GM18507 (cell line): ENCODE results near the gene DNAH6.

Source experiments
- DNase-seq: peaks from one replicate; pipeline ENCODE4 v3.0.0; 2011; ENCODE audit warnings: low read depth; ENCODE audit not compliant: insufficient read length; ENCODE audit errors: extremely low spot score
- FAIRE-seq: peaks from 2 replicates; lab custom pipeline; 2011; peaks lifted over from hg19 to GRCh38; lab: Jason Lieb, UNC

The DNAH6 gene

GRCh38 chr2:84579661-84580060 is 63.4 kb downstream of the DNAH6 start:
- DNase-seq (no peak), FAIRE-seq (no peak)

DNA sequence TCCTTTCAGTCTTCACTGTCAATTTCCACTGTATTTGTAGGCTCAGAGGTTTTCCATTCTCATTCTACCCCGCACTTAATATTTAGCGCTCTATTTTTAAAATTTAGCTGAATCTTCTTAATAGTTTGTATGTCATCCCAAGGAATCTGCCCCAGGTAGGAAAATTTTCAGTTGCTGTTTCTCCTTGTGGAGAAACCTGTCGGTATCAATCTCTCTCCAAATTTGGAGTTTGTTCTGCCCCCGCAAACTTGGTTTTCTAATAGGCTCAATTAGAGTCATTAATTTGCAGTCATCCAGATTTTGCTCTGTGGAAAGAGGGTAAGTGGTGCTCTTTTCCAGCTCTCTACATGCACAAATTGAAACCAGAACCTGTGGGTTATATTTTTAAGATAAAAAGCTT is 87.6 kb downstream of the DNAH6 start:
- DNase-seq (no peak), FAIRE-seq (no peak)

GRCh38 chr2:84613082-84613481 is 96.8 kb downstream of the DNAH6 start:
- FAIRE-seq (no peak), DNase-seq (no peak)

DNA sequence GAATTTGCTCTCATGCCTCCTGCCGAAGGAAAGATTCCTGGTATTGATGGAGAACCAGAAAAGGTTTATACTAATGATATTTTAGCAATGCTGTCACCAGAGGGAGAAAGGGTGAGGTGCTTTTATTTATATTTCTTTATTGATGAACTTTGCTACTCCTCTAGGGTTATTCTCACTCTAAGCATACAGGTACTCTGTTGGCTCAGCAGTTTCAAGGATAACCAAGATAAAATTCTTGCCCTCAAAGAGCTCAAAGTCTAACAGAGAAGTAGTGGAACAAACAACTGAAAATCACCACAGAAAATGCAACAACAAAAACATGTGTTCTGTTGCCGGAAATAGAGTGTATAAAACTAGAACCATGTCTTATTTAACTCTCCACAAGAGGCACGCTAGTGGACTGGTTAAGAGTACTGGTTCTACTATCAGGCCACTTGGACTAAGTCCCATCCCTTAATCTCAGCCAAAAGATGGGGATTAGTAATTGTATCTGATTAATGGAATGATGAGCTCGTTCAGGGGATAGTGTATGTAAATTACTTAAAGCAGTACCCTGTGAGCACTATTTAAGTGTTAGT is 103.6 kb downstream of the DNAH6 start:
- DNase-seq (no peak), FAIRE-seq (no peak)

DNA sequence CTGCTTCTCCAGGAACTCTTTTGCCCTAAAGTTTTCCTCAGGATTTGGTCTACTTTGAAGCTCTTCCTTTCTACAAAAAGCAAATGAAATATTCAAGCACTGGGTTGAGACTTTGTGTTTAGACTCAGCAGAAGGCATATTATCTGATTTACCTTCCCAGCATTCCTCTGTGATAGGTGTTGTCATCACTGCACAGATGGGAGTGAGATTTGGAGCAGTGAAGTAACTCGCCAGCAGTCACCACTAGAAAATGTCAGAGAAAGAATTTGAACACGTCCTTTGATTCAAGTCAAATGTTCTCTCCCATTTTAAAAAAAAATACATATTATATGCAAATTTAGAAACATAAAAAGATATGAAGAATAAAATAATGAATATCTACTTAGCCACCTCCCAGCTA is 112.2 kb downstream of the DNAH6 start:
- DNase-seq (no peak), FAIRE-seq (no peak)

GRCh38 chr2:84629550-84629949 is 113.3 kb downstream of the DNAH6 start:
- DNase-seq = no peak
- no peak for FAIRE-seq

GRCh38 chr2:84631047-84631446 is 114.7 kb downstream of the DNAH6 start:
- FAIRE-seq (no peak), DNase-seq (peak; percentile 15)

GRCh38 chr2:84631985-84632384 is 115.7 kb downstream of the DNAH6 start:
- DNase-seq (no peak), FAIRE-seq (no peak)

- FAIRE-seq = no peak
- no peak for DNase-seq
These were observed 120.0 kb downstream of the DNAH6 start for GRCh38 chr2:84636080-84636971.

DNA sequence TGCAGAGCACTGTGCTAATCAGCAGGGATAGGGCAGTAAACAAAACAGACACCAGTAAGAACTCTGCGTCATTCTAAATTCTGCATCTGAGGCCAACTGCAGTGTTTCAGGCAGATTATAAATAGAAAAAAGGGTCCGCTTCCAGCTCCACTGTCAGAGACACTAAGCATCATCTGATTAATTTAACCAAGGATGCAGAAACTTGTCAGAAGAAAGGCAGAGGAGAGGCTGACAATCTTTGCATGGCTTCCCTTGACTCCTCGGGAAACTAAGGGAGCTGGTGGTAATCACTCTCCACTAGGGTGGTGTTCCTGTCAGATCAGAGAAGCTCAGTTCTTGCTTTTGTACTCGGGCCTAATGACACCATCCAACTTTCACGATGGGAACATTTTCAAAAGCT is 123.5 kb downstream of the DNAH6 start:
- FAIRE-seq (no peak), DNase-seq (no peak)

GRCh38 chr2:84640411-84640810 is 124.1 kb downstream of the DNAH6 start:
- DNase-seq = no peak
- no peak for FAIRE-seq

DNA sequence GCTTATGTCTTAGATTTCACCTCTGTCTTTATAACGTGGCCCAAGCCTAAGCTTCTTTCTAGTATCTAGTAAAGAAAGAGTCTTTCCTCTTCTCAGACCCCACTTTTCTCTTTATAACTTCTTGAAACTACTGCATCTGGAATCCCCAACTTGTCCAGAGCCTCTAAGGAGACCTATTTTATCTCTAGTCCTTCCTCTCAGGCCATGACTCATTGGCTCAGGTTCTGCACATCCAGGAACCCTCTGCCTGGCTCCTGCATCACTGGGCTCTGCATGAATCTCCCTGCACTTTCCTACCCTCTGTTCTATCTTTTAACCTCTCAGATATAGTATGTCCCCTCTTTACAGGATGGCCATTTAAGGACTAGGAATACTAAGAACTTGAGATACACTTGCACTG is 124.7 kb downstream of the DNAH6 start:
- FAIRE-seq (no peak), DNase-seq (no peak)

DNA sequence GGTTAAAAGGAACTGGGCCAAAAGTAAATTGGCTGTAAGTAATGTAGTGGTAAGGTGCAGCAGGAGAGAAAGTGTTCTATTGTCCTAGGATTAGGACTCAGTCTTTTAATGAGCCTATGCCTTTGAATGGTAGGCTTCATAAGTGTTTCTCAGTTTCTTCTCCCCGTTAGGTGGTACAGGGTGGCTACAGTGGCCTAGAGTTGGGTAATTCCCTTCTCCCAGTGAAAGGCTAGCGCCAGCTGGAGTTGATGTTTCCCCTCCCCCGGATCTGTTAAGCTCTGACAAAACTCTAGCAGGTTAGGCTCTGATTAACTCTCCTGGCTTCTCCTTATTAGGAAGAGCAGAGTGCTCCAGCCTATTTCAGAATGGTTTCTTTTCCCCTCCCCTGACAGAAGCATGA is 127.7 kb downstream of the DNAH6 start:
- DNase-seq (no peak), FAIRE-seq (no peak)

GRCh38 chr2:84646514-84646913 is 130.2 kb downstream of the DNAH6 start:
- DNase-seq (no peak), FAIRE-seq (no peak)

GRCh38 chr2:84647267-84647666 is 131.0 kb downstream of the DNAH6 start:
- no peak for DNase-seq
- no peak for FAIRE-seq

DNA sequence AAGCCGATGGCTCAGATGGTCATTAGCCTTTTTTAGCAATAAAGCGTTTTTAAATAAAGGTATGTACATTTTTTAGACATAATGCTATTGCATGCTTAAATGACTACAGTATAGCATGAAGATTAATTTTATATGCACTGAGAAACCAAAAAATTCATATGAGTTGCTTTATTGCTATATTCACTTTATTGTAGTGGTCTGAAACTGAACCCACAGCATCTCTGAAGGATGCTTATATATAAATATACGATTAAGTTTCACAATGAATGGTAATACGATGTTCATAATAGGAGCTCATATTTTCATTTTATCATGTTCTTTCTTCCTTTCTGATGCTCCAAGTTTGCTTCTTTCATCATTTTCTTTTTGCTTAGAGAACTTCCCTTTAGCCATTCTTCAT is 132.8 kb downstream of the DNAH6 start:
- FAIRE-seq (no peak), DNase-seq (no peak)

DNA sequence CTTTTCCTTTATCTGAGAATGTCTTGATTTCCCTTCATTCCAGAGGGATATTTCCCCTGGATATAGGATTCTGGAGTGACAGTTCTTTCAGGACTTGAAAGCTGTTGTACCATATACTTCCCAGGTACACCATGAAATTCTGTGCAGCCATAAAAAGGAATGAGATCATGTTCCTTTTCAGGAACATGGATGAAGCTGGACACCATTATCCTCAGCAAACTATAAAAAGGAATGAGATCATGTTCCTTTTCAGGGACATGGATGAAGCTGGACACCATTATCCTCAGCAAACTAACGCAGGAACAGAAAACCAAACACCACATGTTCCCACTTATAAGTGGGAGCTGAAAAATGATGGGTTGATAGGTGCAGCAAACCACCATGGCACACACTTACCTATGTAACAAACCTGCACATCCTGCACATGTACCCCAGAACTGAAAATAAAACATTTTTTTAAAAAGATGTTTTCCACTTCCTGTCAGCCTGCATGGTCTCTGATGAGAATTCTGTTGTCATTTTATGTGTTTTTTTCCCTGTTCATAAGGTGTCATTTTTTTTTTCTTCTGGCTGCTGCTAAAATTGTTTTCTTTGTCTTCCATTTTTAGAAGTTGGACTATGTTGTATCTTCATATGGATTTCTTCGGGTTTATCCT is 133.3 kb downstream of the DNAH6 start:
- no peak for DNase-seq
- FAIRE-seq = no peak

- no peak for FAIRE-seq
These were observed 136.1 kb downstream of the DNAH6 start for GRCh38 chr2:84652431-84652830.

GRCh38 chr2:84653302-84653701 is 137.0 kb downstream of the DNAH6 start:
- DNase-seq (no peak), FAIRE-seq (no peak)

More at GRCh38 chr2:84652431-84652830, 136.1 kb downstream of the DNAH6 start:
- no peak for DNase-seq

- FAIRE-seq = no peak
- DNase-seq = no peak
These were observed 138.1 kb downstream of the DNAH6 start for GRCh38 chr2:84654414-84654813.

DNA sequence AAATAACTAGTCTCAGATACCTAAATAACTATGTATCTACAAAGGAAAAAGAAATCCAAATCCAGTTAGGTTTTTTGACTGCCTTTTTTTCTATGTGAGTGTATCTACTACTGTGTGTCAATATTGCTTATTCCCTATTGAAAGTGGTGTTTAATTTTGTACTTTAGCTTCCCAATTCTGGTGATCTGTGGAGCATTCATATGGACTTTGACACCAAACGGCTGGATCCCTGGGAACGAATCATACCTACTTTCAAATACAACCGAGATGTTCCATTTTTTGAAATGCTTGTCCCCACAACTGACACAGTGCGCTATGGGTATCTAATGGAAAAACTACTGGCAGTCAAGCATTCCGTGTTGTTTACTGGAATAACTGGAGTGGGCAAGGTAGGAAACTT is 152.8 kb downstream of the DNAH6 start:
- DNase-seq (no peak), FAIRE-seq (no peak)
